Left ventricle myocardium superior (tissue), 1 donor: ENCODE results near the gene RPL28. TPM values are rescaled to one million over a fixed set of nuclear protein-coding genes. Genes with fewer than 3 reads are reported as not detected.

ENCODE experiments used
- ATAC-seq: fragments of 200-7000 bp; cut with Tn5 transposase; one replicate; pipeline ENCODE4 v1.9.1; 2020; ENCODE audit warnings: mild to moderate bottlenecking, moderate library complexity
- DNase-seq: peaks from one replicate; pipeline ENCODE4 v3.0.0-alpha.2; 2020
- intact Hi-C: fragments of 100-400 bp; cut with micrococcal nuclease; formaldehyde crosslinking; loops from one replicate; pipeline ENCODE4 v1.11.0; 2022
- total RNA-seq: library from RNA; stranded (reverse); fragmentation: NEBNext Ultra II Directional; extraction: Animal tissue kit (Norgen Biotek cat#: 25700); gene quantifications from one replicate; pipeline ENCODE4 v1.2.1, GENCODE V29; 2021
- donor health status: DM: no; HTN: yes; CAD: no; lungs with severe emphysema.

Gene RPL28
- total RNA-seq, 1 donor from 2014 or later = 557 TPM

DNA sequence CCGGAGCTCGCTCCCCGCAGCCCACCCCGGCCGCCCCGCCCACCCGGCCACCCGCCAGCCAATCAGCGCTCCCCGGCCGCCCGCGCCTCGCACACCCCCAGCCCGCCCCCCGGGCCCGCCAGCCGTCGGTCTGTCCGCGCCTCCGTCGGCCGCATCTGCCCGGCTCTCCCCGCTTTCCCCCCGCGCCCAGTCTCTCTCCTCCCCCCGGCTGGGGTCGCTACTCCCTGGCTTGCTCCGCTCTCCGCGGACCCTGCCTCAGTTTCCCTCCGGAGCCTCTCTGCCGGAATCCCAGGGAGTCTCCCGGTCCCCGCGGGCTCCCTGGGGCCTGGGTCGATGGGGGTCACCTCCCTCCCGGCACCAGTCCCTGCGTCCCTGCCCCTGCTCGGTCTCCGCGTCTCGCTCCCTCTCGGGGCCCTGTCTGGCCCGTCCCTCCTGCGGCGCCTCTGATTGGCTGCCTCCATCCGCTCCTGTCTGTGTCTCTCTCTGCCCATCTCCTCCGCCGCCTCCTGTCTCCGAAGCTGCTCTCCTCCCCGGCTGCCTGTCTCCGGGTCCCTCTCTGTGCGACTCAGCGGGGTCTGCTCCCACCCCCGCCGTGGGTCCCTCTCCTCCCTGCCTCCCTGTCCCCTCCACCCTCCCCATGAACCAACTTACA lies 16.0 kb upstream of the RPL28 start:
- ATAC-seq (peak; percentile 34), DNase-seq (no peak)
- intact Hi-C loops = no loop called here

DNA sequence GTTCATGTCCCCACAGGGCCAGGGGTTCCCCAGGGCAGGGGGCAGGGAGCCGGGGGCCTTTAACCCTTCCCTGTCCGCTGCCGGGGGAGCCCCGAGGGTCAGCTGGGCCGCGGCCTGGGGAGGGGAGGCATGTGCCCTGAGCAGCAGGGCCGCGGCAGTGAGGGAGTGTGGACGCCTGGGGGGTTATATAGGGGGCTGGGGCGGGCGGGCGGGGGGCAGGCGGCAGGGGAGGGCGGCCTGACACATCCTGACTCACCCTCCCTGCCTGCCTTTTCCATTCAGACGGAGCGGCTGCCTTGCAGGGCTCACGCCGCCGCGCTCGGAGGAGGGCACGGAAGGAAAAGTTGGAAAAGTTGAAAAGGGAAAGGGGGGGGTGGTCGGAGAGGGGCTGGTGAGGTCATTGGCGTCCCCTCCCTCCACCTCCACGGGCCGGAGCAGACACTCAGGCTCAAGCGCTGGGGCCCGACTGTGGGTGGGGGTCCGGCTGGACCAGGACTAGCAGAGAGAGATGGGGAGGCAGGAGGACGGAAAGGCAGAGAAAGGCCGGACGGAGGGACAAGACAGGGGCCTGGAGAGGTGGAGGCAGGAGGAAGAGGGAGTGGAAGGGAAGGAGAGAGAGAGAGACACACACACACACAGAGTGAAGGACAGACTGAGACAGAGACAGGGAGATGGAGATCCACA lies 15.3 kb upstream of the RPL28 start, which contains the start of gene IL11:
Gene IL11, minus strand, starts transcription at position 159 of the 684 bp plus-strand sequence. Its CDS starts 153 bp downstream, at position 6.
- intact Hi-C loops = no loop called here
- ATAC-seq (no peak), DNase-seq (no peak)

DNA sequence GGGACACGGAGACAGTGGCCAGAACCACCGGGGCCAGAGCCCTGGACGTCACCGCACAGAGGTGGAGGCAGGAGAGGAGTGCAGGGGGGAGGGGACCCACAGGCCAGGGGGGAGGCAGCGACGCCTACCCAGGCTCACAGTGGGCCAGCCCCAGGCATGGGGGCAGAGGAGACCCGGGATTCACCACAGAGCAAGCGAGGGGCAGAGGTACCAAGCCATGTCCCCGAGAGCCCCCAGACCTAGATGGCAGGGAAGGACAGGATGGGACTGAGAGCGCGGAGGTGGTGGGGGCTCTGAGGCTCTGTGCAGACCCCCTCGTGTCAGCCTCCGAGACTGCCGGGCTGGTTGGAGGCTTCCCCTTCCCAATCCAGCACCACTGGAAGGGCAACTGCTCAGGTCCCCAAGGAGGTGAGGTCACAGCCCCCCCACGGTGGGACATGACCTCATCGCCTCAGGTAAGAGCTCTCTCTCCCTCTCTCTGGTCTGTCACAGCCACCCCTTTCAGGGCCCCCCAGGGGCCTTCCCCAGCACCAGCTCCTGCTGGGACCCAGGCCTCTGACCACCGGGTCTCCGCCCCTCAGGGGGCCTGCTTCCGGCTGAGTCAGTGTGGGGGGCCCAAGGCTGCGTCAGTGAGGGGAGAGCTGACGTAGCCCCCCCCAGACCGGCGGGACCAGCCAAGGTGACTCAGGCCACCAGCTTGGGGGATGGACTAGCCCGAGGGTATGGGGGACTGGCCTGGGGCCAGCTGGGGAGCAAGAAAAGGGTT lies 13.2 kb upstream of the RPL28 start:
- DNase-seq (no peak), ATAC-seq (no peak)
- intact Hi-C loops = no loop called here

DNA sequence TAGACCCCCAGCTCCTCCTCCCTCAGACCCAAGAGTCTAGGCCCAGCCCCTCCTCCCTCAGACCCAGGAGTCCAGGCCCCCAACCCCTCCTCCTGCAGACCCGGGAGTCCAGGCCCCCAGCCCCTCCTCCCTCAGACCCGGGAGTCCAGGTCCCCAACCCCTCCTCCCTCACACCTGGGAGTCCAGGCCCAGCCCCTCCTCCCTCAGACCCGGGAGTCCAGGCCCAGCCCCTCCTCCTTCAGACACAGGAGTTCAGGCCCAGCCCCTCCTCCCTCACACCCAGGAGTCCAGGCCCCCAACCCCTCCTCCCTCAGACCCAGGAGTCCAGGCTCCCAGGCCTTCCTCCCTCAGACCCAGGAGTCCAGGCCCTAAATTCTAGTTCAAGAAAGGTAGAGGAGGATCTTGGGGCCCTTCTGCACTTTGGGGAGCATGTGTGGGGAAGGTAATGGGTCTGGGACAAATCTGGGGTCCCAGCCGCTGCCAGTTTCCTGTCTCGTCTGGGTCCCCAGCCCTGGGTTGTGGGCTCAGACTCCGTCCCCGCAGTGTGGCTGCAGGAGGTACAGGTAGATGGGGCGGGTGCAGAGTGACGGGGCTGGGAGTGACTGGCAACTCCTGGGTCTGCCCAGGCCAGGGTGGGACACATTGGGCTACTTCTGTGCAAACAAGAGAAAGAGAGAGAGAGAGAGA lies 12.3 kb upstream of the RPL28 start:
- intact Hi-C loops = no loop called here
- ATAC-seq = no peak
- no peak for DNase-seq

DNA sequence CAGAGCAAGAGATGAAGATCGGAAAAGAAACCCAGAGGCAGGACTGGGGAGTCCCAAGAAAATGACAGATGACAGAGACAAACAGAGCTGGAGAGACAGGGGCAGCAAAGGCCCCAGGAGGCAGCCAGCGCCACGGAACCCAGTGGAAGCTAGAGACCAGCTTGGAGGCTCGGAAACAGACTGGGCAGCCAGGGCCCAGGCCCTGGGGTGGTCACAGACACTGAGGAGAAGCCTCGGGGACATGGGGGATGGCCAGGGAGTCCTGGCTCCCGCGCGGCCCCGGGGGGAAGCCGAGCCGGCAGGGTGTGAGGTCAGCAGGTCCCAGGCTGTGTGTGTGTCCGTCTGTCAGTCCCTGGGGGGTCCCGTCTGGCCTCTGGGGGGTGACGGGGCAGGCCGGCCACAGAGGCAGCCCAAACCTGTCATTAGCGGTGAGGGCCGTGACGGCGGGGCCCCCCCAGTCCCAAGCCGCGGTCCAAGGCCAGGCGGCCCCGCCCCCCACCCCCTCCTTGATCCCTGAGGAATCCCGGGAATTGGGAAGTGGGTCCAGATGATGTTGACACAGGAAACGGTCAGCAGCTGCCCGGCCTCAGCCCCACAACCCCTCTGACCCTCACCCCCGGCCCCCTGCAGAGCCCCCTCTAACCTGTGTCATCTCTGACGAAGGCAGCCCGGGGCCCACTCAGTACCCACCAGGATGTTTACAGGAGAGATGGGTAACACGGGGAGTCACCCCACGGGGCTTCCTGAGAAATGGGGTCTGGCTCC lies 11.6 kb upstream of the RPL28 start:
- ATAC-seq = no peak

DNA sequence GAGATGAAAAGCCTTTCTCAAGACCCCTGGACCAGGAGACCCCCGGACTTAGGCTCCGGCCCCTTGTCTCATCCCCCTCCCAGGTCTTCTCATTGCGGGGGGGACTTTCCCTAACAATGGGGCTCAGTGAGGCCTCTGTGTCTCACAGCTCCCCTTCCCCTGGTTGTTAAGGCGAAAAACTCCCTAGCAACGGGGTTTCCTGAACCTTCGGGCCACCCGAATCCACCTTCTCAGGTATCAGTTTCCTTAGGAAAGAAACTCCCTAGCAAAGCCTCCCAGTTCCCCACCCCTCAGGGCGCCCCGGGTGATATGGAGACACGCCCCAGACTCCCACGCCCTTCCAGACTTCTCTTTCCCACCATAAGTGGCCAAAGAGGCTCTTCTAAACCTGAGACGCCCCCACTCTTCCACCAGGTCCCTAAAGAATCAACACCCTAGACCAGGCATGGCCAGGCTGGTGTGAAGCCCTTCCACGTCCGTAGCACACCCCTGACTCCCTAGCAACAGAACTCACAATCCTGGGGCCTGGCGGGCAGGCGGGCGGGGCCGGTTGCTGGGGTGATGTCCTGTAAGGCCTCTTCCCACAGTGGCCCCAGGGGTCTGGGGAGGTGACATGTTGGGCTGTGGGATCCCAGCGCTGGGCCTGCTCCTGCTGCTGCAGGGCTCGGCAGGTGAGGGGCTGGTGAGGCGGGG lies 9.3 kb upstream of the RPL28 start, which contains the start of gene TMEM190:
Gene TMEM190, plus strand, starts transcription at position 586 of the 693 bp plus-strand sequence. Its CDS starts 28 bp downstream, at position 614.
- intact Hi-C loops = no loop called here
- no peak for ATAC-seq
- DNase-seq = no peak

More for the DNA sequence above, 11.6 kb upstream of the RPL28 start:
- intact Hi-C loops = no loop called here
- no peak for DNase-seq

DNA sequence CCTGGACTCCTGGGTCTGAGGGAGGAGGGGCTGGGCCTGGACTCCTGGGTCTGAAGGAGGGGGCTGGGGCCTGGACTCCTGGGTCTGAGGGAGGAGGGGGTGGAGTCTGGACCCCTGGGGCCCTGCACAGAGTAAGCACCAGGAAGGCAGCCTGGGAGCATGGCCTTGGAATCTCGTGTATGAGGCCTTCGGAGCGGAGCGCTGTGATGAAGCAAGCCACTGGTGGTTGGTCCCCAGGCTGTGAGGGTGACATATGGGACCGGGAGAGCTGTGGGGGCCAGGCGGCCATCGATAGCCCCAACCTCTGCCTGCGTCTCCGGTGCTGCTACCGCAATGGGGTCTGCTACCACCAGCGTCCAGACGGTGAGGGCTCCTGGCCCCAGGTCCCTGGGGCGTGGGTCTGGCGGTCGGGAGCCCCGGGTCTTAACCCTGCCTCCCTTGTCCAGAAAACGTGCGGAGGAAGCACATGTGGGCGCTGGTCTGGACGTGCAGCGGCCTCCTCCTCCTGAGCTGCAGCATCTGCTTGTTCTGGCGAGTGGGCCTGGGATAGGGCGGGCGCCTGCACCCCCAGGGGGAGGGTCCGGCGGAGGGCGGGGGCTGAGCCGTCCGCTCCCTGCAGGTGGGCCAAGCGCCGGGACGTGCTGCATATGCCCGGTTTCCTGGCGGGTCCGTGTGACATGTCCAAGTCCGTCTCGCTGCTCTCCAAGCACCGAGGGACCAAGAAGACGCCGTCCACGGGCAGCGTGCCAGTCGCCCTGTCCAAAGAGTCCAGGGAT lies 8.2 kb upstream of the RPL28 start:
- intact Hi-C loops = no loop called here
- ATAC-seq = no peak
- no peak for DNase-seq

DNA sequence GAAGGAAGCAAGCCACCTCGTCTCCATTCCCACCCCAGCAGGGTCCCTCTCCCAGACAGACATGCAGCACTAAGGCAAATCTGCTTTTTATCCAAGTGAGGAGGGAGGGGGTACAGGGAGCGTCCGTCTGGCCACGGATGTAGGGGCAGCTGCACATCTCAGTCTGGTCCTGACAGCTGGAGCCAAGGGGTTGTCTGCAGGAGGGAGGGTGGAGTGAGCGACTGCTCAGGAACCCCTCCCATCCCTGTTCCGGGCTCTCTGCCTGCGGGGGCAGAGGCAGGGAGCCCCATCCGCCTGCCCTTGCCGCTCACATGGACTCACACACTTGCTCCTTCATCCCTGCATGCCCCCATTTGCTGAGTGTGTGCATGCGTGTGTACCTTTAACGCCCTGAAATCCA lies 6.6 kb upstream of the RPL28 start:
- intact Hi-C loops = no loop called here
- ATAC-seq = no peak
- DNase-seq = no peak

DNA sequence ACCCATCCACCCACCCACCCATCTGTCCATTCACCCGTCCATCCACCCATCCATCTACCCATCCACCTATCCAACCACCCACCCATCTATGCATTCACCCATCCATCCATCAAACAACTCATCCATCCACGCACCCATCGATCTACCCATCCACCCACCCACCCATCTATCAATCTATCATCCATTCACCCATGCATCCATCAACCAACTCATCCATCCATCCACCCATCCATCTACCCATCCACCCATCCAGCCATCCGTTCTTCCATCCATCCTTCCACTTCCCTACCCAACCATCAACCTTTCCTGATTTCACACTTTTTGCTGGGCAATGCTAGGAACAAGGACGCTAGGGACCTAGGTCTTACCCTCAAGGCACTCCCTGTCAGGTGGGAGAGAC lies 3.7 kb upstream of the RPL28 start:
- DNase-seq (no peak), ATAC-seq (no peak)
- intact Hi-C loops = no loop called here

DNA sequence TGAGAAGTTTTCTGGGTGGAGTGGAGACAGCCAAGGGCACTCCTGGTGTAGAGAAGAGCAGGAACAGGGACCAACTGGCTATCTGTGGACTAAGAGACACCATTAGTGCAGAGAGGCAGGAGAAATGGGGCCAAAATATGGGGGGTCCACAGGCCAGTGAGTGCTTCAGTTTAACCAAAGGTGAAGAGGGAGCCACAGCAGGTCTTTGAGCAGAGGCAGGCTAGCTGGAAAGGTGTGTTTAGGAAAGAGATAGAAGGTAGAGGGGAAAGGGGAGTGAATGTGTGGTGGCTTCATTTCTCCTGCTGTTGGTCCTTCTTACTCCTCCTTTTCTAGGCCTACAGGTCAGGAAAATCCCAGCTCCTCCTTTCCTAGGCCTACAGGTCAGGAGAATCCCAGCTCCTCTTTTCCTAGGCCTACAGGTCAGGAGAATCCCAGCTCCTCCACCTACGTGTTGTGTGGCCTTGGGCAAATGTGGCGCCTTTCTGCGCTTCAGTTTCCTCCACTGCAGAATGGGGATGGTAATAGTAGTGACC lies 3.1 kb upstream of the RPL28 start:
- ATAC-seq (no peak), DNase-seq (no peak)
- intact Hi-C loops = no loop called here

DNA sequence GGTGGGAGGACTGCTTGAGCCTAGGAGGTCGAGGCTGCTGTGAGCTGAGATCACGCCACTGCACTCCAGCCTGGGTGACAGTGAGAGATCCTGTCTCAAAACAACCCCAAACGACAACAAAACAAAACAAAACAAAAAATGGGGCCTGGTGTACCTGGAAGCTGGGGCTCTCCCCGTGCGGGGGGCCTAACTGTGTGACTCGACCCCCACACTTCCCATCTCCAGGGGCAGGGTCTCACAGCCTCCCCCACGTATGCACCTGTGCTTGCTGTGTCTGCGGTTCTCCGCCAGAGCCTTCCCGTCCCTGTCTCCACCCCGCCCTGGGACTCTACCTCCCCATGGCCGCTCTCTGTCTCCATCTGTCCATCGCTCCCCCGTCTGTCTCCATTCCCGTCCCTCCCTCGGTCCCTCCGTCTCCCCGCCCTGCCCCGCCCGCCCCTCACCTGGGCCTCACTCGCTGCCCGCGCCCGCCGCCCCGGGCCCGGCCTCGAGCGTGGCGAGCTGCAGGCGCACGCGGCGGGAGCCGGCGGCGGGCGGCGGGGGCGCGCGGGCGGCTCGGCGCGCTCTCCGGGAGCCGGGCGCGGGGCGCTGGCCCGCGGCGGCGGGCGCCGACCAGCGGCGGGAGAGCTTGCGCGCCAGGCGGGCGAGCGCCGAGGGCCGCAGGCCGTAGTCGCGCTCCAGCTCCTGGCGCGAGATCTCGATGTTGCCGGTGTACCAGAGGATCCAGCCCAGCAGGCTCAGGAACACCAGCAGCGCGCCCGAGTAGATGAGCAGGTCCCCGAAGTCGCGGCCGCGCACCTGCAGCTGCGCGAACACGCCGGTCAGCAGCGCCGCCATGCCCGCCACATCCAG lies 2.2 kb upstream of the RPL28 start:
- intact Hi-C loops = no loop called here
- DNase-seq = peak; percentile 76
- peak; percentile 3 for ATAC-seq

DNA sequence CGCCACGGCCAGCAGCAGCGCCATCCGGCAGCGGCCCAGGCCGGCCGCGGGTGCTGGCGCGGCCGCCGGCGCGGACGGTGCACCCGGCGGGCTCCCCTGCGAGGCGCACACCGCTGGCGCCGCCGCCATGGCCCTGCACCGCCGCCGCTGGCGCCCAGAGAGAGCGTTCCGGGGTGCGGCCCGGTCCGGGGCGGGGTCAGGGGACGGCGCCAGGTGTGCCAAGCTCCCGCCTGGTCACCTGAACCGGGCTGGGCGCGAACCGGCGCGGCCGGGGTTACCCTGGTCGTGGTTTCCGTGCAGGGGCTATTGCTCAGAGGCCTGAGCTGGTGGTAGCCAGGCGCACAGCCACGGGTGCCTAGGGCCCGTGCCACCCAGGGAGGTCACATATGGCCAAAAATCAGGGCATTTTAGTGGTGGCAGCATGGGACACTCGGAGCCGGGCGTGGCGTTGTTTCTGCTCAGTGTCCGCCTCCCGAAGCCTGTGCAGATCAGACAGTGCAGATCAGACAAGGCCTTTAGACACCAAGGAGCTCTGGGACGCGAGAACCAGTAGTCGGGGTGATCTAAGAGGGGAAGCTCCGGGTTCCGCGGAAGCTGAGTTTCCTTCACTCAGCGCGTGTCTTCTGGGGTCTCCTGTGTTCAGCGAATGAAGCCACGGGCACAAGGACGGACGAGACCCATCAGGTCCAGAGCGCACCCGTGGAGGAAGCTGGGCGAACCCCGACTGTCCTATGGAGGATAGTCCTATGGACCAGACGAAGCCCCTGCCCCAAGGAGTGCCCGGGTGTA lies 1.4 kb upstream of the RPL28 start, which contains the start of gene TMEM238:
Gene TMEM238, minus strand, starts transcription at position 162 of the 789 bp plus-strand sequence. Its CDS starts 33 bp downstream, at position 129.
- ATAC-seq = peak; percentile 2
- DNase-seq = no peak
- intact Hi-C loops = no loop called here

DNA sequence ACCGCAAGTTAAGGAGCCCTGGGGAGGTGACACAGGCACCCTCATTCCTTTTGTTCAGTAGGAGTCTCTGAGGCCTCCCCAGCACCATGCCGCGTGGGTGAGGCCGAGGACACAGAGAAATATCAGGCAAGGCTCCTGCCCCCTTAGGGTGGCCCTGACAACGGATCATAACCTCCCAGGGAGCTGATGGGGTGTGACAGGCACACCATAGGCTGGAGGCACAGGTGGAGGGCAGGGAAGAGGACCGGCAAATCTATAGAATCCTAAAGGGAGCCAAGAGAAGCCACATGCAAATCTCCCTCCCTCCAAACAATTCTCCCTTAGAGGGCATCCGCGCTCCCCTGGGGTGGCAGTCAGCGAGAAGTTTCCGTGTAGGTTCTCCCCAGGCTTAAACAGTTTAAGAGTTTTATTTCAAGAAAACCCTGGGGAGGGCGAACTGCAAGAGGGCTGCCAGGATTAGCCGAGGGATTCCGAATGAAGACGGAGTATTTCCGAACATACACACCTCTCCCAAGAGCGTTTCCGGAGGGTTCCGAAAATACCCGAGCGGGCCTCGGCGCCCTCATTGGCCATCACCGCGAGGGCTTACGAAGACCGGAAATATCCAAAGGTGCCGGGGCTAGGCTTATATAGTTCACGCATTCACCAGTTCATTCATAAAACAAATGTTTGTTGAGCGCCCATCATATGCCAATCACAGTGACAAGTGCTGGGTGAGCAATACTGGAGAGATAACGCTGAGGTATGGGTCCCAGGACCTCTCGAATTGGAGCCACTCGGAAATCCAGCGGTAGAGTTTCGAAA lies 610 bp upstream of the RPL28 start:
- ATAC-seq (peak; percentile 90), DNase-seq (peak; percentile 98)
- intact Hi-C loops = no loop called here

DNA sequence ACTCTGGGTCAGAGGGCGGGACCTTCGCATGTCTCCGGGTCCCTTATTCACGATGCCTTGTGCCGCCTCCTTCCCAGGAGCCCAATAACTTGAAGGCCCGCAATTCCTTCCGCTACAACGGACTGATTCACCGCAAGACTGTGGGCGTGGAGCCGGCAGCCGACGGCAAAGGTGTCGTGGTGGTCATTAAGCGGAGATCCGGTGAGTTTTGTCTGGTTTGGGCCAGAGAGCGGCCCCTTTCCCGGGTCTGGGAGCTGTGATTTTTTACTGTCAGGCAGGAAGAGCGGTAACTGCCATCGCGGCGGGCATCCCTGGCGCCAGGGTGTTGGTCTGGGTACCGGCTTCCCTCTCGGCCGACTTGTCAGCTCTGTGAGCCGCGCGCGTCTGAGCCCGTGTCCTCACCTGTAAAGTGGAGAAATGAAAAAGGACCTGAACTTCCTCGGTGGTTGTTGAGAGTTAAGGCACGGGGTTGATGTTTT lies 800 bp downstream of the RPL28 start:
- intact Hi-C loops = no loop called here
- no peak for DNase-seq
- no peak for ATAC-seq
